DOHH2 (cell line): ENCODE results near the gene PER1.

Experiments
- EZH2phosphoT487 ChIP-seq: fragments of 200-600 bp; sonication (generic); IDR thresholded peaks from 2 replicates; pipeline ENCODE4 v1.6.1; 2017; ENCODE audit warnings: borderline replicate concordance, mild to moderate bottlenecking, antibody characterized with exemption, low read length, moderate library complexity, mixed read lengths
- TF ChIP-seq, protein P1 (sequence below): fragments of 200-600 bp; sonication (generic); IDR thresholded peaks from one replicate; pipeline ENCODE4 v1.5.1; 2014; ENCODE audit warnings: antibody characterized with exemption, mild to moderate bottlenecking, low read depth, low read length; ENCODE audit not compliant: poor library complexity, severe bottlenecking

- TF ChIP-seq, protein P1, sequence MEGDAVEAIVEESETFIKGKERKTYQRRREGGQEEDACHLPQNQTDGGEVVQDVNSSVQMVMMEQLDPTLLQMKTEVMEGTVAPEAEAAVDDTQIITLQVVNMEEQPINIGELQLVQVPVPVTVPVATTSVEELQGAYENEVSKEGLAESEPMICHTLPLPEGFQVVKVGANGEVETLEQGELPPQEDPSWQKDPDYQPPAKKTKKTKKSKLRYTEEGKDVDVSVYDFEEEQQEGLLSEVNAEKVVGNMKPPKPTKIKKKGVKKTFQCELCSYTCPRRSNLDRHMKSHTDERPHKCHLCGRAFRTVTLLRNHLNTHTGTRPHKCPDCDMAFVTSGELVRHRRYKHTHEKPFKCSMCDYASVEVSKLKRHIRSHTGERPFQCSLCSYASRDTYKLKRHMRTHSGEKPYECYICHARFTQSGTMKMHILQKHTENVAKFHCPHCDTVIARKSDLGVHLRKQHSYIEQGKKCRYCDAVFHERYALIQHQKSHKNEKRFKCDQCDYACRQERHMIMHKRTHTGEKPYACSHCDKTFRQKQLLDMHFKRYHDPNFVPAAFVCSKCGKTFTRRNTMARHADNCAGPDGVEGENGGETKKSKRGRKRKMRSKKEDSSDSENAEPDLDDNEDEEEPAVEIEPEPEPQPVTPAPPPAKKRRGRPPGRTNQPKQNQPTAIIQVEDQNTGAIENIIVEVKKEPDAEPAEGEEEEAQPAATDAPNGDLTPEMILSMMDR: peak; percentile 54
- no peak for TF ChIP-seq EZH2phosphoT487
Observed at GRCh38 chr17:8120520-8121406, 31.4 kb downstream of the PER1 start.
